GM12891 (cell line): Measurements from ENCODE around the gene RFC2.

Experiments used
- PAX5 ChIP-seq: IDR thresholded peaks from 2 replicates; pipeline ENCODE4 v1.6.1; 2011; ENCODE audit warnings: low read length, moderate library complexity, mild to moderate bottlenecking; ENCODE audit not compliant: insufficient read depth, severe bottlenecking
- POLR2A ChIP-seq: IDR thresholded peaks from 2 replicates; pipeline ENCODE4 v1.6.1; 2011; ENCODE audit warnings: low read depth, low read length, control low read depth
- POLR2AphosphoS5 ChIP-seq: IDR thresholded peaks from 2 replicates; pipeline ENCODE4 v1.6.1; 2011; ENCODE audit warnings: low read depth, low read length, control low read depth
- POU2F2 ChIP-seq: IDR thresholded peaks from 2 replicates; pipeline ENCODE4 v1.6.1; 2011; ENCODE audit warnings: low read depth, mild to moderate bottlenecking, control low read depth, low read length, moderate library complexity
- SPI1 ChIP-seq: IDR thresholded peaks from 2 replicates; pipeline ENCODE4 v1.6.1; 2011; ENCODE audit warnings: low read depth, low read length, control low read depth
- TAF1 ChIP-seq: IDR thresholded peaks from 2 replicates; pipeline ENCODE4 v1.6.1; 2011; ENCODE audit warnings: low read depth, low read length, control low read depth

DNA sequence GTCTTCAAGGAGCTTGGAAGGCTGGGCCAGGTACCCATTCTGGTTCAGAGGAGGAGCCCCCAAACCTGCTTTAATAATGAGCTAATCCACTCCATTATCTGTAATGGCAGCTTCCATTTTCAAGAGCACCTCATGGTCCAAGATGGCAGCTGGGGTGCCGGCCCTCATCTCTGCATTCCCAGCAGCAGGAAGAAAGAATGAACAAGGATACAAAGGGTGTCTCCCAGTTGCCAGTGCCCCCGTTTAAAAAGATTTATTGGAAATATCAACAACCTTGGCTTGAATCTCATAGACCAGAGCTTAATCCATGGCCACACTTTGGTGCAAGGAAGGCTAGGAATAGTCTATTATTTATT lies 35.9 kb downstream of the RFC2 start:
- TF ChIP-seq POLR2AphosphoS5: no peak
- TF ChIP-seq TAF1: no peak
- TF ChIP-seq POLR2A: no peak
- TF ChIP-seq PAX5: no peak
- no peak for TF ChIP-seq SPI1
- TF ChIP-seq POU2F2: no peak
